T-helper 1 cell treated with Interleukin-12 subunit alpha and Interleukin-12 subunit beta and Interleukin-4 antibody, amounts not matched to agents 30 μg/mL and 1 μg/mL, for 36 hours (primary cell): ENCODE data around the gene R3HDM4.
A peak's percentile ranks its signal among the peaks of the same experiment; 100 is the strongest.

Experiments
- H3K27ac Mint-ChIP-seq: one replicate; pipeline ENCODE4 v1.8.0; 2021; ENCODE audit warnings: mild to moderate bottlenecking, mixed read lengths
- H3K27me3 Mint-ChIP-seq: one replicate; pipeline ENCODE4 v1.8.0; 2021; ENCODE audit warnings: low read depth, mixed read lengths
- H3K36me3 Mint-ChIP-seq: one replicate; pipeline ENCODE4 v1.8.0; 2021; ENCODE audit warnings: low read depth, mixed read lengths
- H3K4me1 Mint-ChIP-seq: one replicate; pipeline ENCODE4 v1.8.0; 2021; ENCODE audit warnings: low read depth, mixed read lengths
- H3K4me3 Mint-ChIP-seq: one replicate; pipeline ENCODE4 v1.8.0; 2021; ENCODE audit warnings: mild to moderate bottlenecking, moderate library complexity, mixed read lengths
- H3K9me3 Mint-ChIP-seq: one replicate; pipeline ENCODE4 v1.8.0; 2021; ENCODE audit warnings: mixed read lengths

R3HDM4 gene

GRCh38 chr19:873084-873483 lies 39.9 kb downstream of the R3HDM4 start:
- H3K9me3 Mint-ChIP-seq = no peaks in the 10 kb centered on the region
- peaks cover 9% of the 10 kb centered on the region for H3K36me3 Mint-ChIP-seq
- H3K4me3 Mint-ChIP-seq = peak overlapping the region; percentile 64
- H3K27ac Mint-ChIP-seq = peak overlapping the region; percentile 83
- peaks cover 5% of the 10 kb centered on the region for H3K4me1 Mint-ChIP-seq
- no peaks in the 10 kb centered on the region for H3K27me3 Mint-ChIP-seq

- peak overlapping the region; percentile 77 for H3K4me3 Mint-ChIP-seq
- peak overlapping the region; percentile 86 for H3K27ac Mint-ChIP-seq
- no peaks in the 10 kb centered on the region for H3K9me3 Mint-ChIP-seq
- peaks cover 5% of the 10 kb centered on the region for H3K4me1 Mint-ChIP-seq
- H3K36me3 Mint-ChIP-seq = peaks cover 12% of the 10 kb centered on the region
- no peaks in the 10 kb centered on the region for H3K27me3 Mint-ChIP-seq
These were observed 40.6 kb downstream of the R3HDM4 start for GRCh38 chr19:872266-872951.

- Mint-ChIP-seq H3K27ac (peak overlapping the region; percentile 86), H3K27me3 (no peaks in the 10 kb centered on the region), H3K4me1 (peaks cover 5% of the 10 kb centered on the region), H3K9me3 (no peaks in the 10 kb centered on the region), H3K4me3 (peak overlapping the region; percentile 77), H3K36me3 (peaks cover 14% of the 10 kb centered on the region)
These were observed 41.4 kb downstream of the R3HDM4 start for GRCh38 chr19:871446-872265.

GRCh38 chr19:870963-871401 lies 42.0 kb downstream of the R3HDM4 start:
- Mint-ChIP-seq H3K27ac (no peak overlapping the region), H3K4me1 (peaks cover 5% of the 10 kb centered on the region), H3K9me3 (no peaks in the 10 kb centered on the region)

GRCh38 chr19:870314-870713 lies 42.7 kb downstream of the R3HDM4 start:
- Mint-ChIP-seq H3K27ac (peak overlapping the region; percentile 60), H3K4me3 (no peak overlapping the region), H3K9me3 (no peaks in the 10 kb centered on the region), H3K27me3 (no peaks in the 10 kb centered on the region), H3K4me1 (peaks cover 5% of the 10 kb centered on the region), H3K36me3 (peaks cover 15% of the 10 kb centered on the region)

More at GRCh38 chr19:870963-871401, 42.0 kb downstream of the R3HDM4 start:
- peaks cover 13% of the 10 kb centered on the region for H3K36me3 Mint-ChIP-seq
- H3K4me3 Mint-ChIP-seq = no peak overlapping the region
- H3K27me3 Mint-ChIP-seq = no peaks in the 10 kb centered on the region

- Mint-ChIP-seq H3K4me3 (no peak overlapping the region), H3K27ac (no peak overlapping the region), H3K27me3 (no peaks in the 10 kb centered on the region)
These were observed 43.5 kb downstream of the R3HDM4 start for GRCh38 chr19:869245-870177.

GRCh38 chr19:868458-869244 lies 44.4 kb downstream of the R3HDM4 start:
- Mint-ChIP-seq H3K4me3 (no peak overlapping the region), H3K4me1 (peaks cover 5% of the 10 kb centered on the region)

More at GRCh38 chr19:869245-870177, 43.5 kb downstream of the R3HDM4 start:
- H3K36me3 Mint-ChIP-seq = peaks cover 15% of the 10 kb centered on the region
- no peaks in the 10 kb centered on the region for H3K9me3 Mint-ChIP-seq
- peaks cover 5% of the 10 kb centered on the region for H3K4me1 Mint-ChIP-seq

GRCh38 chr19:867855-868457 lies 45.1 kb downstream of the R3HDM4 start:
- Mint-ChIP-seq H3K27ac (no peak overlapping the region), H3K27me3 (no peaks in the 10 kb centered on the region), H3K4me1 (peaks cover 5% of the 10 kb centered on the region), H3K4me3 (no peak overlapping the region), H3K9me3 (no peaks in the 10 kb centered on the region), H3K36me3 (peaks cover 15% of the 10 kb centered on the region)

More at GRCh38 chr19:868458-869244, 44.4 kb downstream of the R3HDM4 start:
- Mint-ChIP-seq H3K27me3 (no peaks in the 10 kb centered on the region), H3K36me3 (peaks cover 15% of the 10 kb centered on the region), H3K27ac (no peak overlapping the region), H3K9me3 (no peaks in the 10 kb centered on the region)

GRCh38 chr19:867301-867793 lies 45.7 kb downstream of the R3HDM4 start:
- Mint-ChIP-seq H3K36me3 (peaks cover 15% of the 10 kb centered on the region), H3K9me3 (no peaks in the 10 kb centered on the region), H3K27me3 (no peaks in the 10 kb centered on the region), H3K4me1 (peaks cover 7% of the 10 kb centered on the region), H3K27ac (no peak overlapping the region), H3K4me3 (no peak overlapping the region)

- Mint-ChIP-seq H3K4me1 (peaks cover 7% of the 10 kb centered on the region), H3K36me3 (peaks cover 15% of the 10 kb centered on the region), H3K4me3 (no peak overlapping the region), H3K27ac (no peak overlapping the region), H3K9me3 (no peaks in the 10 kb centered on the region), H3K27me3 (no peaks in the 10 kb centered on the region)
These were observed 46.2 kb downstream of the R3HDM4 start for GRCh38 chr19:866769-867300.

- H3K4me3 Mint-ChIP-seq = peak overlapping the region; percentile 57
- H3K4me1 Mint-ChIP-seq = peaks cover 5% of the 10 kb centered on the region
- H3K27ac Mint-ChIP-seq = peak overlapping the region; percentile 78
- peaks cover 13% of the 10 kb centered on the region for H3K27me3 Mint-ChIP-seq
- H3K9me3 Mint-ChIP-seq = no peaks in the 10 kb centered on the region
- peaks cover 6% of the 10 kb centered on the region for H3K36me3 Mint-ChIP-seq
These were observed 49.8 kb downstream of the R3HDM4 start for GRCh38 chr19:863315-863620.

- Mint-ChIP-seq H3K9me3 (no peaks in the 10 kb centered on the region), H3K4me3 (peak overlapping the region; percentile 74), H3K27me3 (peaks cover 17% of the 10 kb centered on the region), H3K36me3 (peaks cover 6% of the 10 kb centered on the region), H3K4me1 (peaks cover 5% of the 10 kb centered on the region), H3K27ac (peak overlapping the region; percentile 78)
These were observed 50.3 kb downstream of the R3HDM4 start for GRCh38 chr19:862581-863314.
